GM19035 (cell line): ENCODE measurements around the gene LARP4B.

Experiments used
- ATAC-seq: cut with Tn5 transposase; IDR thresholded peaks from one replicate; pipeline ENCODE4 v1.9.1; 2021; ENCODE audit not compliant: unreplicated experiment

Gene LARP4B

GRCh38 chr10:836782-837181, 94.7 kb downstream of the LARP4B start:
- no peak for ATAC-seq

DNA sequence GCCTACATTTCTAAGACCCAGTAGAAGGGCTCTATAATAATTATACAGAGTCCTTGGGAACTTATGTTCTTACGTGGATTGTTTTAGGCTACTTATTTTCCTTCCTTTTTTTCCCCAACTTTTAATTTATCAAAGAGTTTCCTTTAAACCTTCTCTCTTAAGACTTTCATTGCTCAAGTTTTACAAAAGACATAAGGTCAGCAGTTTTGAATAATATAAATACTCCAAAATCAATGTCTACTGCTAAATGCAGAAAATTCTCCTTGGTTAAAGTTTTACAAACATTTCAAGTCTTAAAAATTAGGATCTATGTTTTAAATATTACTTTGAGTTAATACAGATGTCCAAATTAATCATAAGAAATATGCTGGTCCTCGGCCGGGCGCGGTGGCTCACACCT, 97.0 kb downstream of the LARP4B start:
- ATAC-seq: no peak

DNA sequence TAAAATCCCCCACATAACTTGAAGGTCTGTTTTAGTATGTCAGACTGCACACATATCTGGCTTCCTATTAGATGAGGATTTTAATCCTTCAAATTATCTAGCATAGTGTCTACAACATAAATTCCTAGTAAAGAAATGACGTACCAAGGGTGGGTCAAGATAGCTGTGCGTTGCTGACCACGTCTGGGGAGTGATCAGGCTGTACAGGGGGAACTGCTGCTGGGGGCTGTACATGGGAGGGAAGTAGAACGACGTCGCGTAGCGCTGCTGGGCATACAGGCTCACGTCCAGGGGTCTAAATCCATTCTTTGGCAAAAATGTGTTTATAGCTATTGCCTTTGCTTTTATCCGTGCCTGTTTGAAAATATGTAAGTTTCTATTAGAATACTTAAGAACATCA, 102.3 kb downstream of the LARP4B start:
- no peak for ATAC-seq

DNA sequence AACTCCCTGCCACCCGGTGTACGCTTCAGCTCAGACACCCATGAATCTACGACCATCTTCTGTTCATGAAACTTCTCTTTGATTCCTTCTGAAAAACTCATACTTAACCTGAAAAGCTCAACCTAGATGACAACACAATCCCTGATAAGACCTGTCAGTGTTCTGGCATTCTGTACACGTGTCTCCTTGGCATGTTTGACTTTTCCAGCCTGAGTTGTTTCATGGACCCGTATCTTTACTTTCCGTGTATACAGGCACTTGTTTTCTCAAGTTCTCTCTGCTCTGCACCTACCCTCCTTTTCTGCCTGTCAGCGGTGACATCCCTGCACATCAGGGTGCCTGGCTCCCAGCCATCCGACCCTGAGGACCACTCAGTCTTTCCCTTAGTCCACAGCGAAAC, 103.3 kb downstream of the LARP4B start:
- no peak for ATAC-seq

DNA sequence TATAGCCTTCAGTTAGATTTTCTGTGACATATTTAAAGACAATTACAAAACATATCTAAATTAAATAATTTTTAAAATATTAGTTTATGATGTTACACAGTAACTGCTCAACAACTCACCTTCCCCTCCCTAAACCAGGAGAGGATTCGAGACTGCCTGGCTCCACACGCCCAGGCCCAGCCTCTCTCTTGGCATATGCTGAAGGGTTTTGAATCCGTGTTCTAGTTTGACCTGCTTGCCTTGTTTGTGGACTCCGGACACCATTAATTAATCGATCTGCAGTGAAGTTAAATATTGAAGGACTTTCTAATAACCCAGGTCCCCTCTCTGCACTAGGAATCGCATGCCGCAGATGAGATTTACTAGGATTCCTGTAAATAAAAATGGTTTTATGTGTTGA, 106.6 kb downstream of the LARP4B start:
- no peak for ATAC-seq

GRCh38 chr10:824497-824896, 107.0 kb downstream of the LARP4B start:
- no peak for ATAC-seq

DNA sequence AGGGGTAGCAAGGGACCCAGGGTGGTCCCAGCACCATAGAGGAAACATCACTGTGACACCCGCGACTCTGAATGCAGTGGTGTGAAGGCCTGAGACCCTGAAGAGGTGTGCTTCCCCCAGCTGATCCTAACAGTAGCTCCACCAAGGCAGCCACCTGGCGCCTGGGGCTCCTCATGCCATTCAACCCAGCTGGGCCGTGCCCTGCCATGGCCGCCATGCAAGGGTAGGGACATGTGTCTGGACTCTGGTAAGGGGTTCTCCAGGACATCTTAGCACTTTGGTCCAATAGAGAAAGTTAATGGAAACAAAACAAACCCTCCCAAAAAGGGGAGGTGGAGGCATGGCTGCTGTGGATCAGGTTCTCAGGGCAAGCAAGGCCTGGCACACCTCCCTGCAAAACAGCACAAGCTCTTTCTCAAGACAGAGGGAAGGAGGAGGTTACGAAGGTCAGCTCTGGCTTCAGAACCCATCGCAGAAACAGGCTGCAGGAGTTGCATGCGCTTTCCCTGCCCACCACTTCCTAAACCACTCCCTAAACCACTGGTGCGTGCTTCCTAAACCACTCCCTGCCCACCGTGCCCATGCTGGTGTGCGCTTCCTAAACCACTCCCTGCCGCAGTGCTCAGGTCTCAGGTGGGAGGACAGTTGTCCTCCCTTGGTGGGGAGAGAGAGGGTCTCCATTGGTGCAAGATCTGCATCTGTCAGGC, 108.7 kb downstream of the LARP4B start:
- ATAC-seq: no peak

- ATAC-seq: no peak
Observed at GRCh38 chr10:822197-822596, 109.3 kb downstream of the LARP4B start.

DNA sequence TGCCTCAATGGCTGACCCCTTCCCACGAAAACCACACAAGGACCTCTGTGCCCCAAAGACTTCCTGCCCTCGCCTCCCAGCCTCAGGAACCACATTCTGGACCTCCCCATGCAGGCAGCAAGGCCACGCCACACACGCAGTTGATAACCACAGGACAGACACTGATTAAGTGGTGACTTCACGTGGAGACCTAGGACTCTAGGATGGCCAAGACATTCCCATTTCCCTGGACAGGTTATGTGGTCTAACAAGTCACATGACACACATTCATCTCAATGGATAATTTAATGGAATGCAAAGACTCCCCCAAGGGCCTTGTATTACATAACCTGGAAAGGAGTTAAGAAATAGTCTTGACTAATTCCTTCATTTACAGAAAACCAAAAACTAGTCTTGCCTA, 110.2 kb downstream of the LARP4B start:
- ATAC-seq: no peak

DNA sequence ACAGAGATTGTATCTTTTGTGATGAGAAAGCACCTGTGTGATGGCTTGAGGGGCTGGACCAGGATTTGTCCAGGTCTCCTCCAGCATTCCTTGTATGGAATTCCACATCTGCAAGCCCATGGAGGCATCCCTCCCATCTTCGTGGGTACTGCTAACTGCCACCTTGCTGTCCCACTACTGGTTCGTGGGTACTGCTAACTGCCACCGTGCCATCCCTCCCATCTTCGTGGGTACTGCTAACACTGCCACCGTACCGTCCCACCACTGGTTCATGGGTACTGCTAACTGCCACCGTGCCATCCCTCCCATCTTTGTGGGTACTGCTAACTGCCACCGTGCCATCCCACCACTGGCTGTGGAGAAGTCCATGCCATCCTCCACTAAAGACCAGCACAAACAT, 111.7 kb downstream of the LARP4B start:
- ATAC-seq: no peak

DNA sequence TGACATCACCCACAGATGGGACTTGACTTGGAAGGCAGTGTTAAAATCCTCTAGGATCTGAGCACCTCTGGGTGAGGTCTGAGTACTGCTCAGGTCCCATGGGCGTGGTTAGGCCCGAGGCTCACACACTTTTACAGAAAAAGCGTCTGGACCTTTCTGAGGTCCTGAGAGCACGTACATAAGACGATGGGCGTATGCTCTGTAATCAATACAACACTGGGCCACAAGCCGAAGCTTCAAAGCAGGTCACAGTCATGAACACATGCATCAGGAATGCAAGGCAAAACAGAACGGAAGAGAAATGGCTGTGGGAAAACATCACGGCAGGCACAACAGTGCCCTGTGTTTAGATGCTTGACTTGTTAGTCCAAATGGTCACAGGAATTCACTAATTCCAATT, 112.2 kb downstream of the LARP4B start:
- ATAC-seq: no peak

GRCh38 chr10:818526-819220, 112.8 kb downstream of the LARP4B start:
- ATAC-seq: no peak

DNA sequence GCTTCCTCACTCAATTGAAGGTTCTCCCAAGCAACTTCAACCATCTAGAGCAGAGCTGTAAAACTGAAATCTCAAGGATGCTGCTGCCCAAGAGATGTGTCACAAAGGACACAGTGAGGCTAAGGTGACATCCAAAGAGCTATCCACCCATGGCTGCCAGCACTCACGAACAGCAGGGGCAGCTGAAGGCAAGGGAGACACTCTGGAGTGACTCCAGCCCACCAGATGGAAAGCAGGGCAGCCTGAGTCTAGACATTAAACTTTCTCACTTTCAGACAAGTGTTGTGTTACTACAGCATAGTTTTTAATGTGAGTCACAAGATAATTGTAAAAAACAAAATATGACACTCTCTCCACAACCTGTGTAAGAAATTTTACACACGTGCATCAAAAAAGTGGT, 113.5 kb downstream of the LARP4B start:
- no peak for ATAC-seq

DNA sequence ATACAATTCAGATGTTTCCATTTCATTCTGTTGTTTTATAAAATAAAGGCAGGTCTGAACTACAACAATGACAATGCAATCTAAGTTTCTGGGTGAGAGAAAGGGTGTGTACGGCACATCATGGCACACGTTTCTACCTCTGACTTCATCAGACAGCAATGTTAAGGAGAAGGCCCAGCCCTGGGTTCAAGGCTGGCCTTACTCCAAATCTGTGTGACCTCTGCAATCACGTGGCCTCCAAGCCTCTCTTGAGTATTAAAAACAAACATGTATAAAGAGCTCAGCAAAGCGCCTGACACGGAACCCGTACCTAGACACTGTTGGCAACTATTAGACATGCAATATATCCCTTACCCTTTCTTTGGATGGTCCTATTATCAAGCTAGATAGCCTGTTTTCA, 114.1 kb downstream of the LARP4B start:
- ATAC-seq: no peak

DNA sequence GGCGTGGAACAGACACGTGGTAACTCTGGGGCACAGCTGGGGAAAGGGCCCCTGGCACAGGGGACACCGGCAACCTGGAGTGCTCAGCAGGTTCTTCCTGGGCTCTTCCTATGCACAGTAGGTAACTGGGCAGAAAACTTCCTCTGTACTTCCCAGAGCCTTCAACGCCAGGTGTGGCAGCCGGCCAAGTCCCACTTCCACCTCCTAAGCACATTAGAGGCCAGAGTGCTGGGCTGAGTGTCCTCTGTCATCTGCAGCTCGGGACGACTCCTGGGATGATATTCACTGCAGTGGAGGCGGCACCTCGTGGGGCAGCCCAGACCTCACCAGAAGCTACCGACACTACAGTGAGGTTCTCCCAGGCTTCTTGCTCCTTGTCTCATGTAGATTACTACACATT, 114.5 kb downstream of the LARP4B start:
- no peak for ATAC-seq

DNA sequence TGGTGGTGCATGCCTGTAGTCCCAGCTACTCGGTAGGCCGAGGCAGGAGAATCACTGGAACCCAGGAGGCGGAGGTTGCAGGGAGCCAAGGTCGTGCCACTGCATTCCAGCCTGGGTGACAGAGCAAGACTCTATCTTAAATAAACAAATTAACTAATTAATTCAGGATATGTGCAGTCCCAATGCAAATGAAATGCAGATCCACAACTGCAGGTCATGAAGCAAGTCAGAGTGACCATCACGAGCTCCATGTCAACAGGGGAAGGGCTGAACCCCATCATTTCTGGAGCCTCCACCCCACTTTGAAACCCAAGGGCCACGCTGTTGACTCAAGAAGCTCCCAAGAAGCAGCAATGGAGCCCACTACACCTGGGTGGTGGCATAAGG, 115.4 kb downstream of the LARP4B start:
- ATAC-seq: no peak

DNA sequence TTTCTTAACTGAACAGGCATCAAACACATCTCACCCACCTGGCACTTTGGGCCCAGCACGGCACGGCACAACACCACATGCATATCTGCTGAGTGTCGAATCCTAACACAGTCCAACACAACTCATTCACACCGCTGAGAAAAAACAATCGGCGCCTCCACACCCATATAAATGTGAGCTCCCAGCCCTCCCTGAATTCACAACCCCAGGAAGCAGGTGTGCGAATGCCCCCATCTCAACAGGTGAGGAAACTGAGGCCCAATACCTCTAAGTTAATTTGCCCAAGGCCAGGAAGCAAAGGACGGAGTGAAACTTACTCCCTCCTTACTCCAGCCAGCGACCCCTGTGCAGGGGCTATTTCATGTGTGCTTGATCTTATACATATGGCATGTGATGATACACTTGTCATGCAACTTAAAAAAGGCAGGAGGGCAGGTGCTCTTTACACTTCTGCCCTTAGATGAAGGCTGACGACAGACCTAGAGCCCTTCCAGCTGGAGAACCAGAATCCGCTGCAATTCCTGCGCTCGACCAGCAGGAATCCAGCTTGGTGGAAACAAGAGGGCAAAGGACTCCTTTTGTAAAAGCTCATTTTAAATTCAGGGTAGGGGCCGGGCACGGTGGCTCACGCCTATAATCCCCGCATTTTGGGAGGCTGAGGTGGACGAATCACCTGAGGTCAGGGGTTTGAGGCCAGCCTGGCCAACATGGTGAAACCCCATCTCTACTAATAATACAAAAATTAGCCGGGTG, 116.0 kb downstream of the LARP4B start:
- no peak for ATAC-seq

- no peak for ATAC-seq
Observed at GRCh38 chr10:814536-815302, 116.8 kb downstream of the LARP4B start.

DNA sequence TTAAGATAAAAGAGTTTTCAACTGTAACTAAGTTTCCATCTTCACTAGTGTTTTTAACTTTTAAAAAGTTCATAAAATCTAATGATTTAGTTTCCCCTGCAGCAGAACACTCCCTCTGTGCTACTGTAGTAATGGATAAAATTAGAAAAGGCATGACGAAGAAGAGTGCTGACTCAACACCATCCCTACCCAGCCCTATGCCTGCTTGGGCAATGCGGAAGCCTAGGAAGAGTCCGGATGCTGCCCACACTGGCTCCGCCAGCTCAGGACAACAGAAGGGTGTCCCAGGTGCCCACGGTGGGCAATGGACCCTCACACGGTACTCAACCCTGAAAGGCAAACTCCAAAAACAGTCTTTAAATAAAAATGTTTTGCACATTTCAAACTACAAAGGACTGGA, 118.2 kb downstream of the LARP4B start:
- no peak for ATAC-seq

GRCh38 chr10:812787-813186, 118.7 kb downstream of the LARP4B start:
- ATAC-seq: no peak

- ATAC-seq: no peak
Observed at GRCh38 chr10:811379-812175, 119.9 kb downstream of the LARP4B start.
